Measurements from ENCODE around the gene DNASE1L1.

The DNASE1L1 gene

GRCh38 chrX:154380787-154381186, 28.3 kb downstream of the DNASE1L1 start:
- DNase-seq, result no peak

DNA sequence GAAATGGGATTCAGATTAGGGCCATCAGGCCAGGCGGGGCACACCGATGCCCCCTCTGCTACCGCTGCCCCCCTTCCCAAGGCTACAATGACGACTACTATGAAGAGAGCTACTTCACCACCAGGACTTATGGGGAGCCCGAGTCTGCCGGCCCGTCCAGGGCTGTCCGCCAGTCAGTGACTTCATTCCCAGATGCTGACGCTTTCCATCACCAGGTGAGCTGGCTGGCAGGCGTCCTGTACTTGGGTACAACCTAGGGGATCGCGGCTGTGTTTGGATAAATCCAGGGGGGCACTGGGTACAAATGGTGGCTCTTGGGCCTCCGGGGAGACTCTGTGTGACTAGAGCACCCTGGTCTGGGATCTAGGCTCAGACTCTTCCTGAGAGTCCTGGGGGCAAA, 28.9 kb downstream of the DNASE1L1 start:
- DNase-seq, result no peak

DNA sequence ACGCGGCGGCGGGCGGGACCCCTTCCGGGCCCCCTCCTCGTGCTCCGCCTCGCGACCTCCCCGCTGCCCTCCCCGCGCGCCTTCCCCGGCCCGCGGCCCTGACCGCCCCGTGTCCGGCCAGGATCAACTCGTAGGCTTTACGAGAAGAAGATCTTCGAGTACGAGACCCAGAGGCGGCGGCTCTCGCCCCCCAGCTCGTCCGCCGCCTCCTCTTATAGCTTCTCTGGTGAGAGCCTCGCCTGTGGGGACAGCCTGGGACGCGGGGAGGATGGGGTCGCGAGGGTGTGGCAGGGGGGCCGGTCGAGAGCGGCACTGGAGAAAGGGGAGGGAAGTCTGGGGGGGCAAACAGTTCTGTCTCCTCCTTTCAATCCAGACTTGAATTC, 29.5 kb downstream of the DNASE1L1 start:
- DNase-seq, result no peak

DNA sequence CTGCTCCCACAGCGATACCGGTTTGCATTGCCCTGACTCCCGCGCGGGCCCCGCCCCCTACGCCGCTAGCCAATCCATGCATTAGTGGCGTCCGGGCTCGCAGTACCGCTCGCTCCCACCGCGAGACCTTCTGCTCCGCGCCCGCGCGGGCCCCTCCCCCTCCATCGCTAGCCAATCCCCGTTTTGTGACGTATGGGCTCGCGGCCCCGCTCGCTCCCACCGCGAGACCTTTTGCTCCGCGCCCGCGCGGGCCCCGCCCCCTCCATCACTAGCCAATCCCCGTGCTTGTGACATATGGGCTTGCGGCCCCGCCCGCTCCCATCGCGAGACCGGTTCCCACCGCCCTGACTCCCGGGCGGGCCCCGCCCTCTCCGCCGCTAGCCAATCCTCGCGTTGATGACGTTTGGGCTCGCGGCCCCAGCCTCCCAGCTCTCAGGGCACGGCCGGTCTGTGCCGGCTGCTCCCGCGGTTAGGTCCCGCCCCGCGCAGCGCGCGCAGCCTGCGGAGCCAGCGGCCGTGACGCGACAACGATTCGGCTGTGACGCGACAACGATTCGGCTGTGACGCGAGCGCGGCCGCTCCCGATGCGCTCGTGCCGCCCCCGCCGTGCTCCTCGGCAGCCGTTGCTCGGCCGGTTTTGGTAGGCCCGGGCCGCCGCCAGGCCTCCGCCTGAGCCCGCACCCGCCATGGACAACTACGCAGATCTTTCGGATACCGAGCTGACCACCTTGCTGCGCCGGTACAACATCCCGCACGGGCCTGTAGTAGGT, 30.1 kb downstream of the DNASE1L1 start, which contains the start of gene EMD:
Gene EMD, plus strand, starts transcription at position 497 of the 770 bp plus-strand sequence. Its CDS starts 190 bp downstream, at position 687.
- peak; percentile 95 for DNase-seq

GRCh38 chrX:154378059-154378798, 30.8 kb downstream of the DNASE1L1 start:
- DNase-seq, result peak; percentile 96

GRCh38 chrX:154376774-154377173, 32.3 kb downstream of the DNASE1L1 start:
- no peak for DNase-seq

DNA sequence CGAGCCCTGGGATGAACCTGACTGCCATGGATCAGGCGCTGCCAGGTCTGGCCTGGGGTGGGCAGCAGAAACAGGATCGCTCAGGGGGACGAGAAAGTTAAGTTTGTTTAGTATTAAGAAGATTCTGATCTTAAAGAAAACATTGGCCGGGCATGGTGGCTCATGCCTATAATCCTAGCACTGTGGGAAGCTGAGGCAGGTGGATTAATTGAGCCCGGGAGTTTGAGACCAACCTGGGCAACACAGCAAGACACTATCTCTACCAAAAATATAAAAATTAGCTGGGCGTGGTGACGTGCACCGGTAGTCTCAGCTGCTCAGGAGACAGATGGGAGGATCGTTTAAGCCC, 33.9 kb downstream of the DNASE1L1 start:
- DNase-seq, result no peak

- peak; percentile 57 for DNase-seq
These were observed 34.5 kb downstream of the DNASE1L1 start, which contains the start of gene FLNA for GRCh38 chrX:154374313-154375155. Gene FLNA (minus strand): TSS chrX:154374634. CDS start chrX:154371245, 3,389 bp downstream.

GRCh38 chrX:154373340-154374306, 35.4 kb downstream of the DNASE1L1 start:
- DNase-seq, result peak; percentile 42

- DNase-seq, result peak; percentile 57
These were observed 36.4 kb downstream of the DNASE1L1 start for GRCh38 chrX:154372612-154373022.

DNA sequence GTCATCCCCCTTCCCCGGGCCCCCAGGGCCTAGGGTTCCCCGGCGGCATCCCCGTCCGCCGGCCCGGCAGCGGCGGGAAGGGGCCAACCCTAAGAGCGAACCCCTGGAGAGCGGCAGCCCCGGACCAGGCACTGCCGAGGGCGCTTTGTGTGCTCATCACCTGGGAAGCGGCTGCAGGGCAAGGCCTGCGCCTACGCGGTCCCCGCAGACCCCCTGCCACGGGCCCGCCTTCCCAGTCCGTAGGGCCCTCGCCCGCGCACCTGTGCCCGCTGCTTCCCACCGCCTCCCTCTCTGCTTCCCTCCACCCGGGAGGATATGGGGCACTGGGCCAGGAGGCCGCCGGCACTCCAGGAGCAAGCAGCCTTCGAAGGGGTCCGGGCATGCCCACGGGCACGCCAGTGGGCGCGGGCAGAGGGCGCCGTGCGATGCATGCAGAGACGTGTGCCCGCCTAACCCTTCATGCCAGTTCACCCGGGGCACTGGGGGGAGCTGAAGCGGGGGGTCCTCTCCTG, 37.2 kb downstream of the DNASE1L1 start:
- DNase-seq, result no peak

GRCh38 chrX:154371017-154371788, 37.9 kb downstream of the DNASE1L1 start:
- DNase-seq, result peak; percentile 93

- DNase-seq, result peak; percentile 40
These were observed 38.6 kb downstream of the DNASE1L1 start for GRCh38 chrX:154370300-154371016.

GRCh38 chrX:154369449-154370299, 39.4 kb downstream of the DNASE1L1 start:
- DNase-seq, result peak; percentile 74

- peak; percentile 95 for DNase-seq
These were observed 40.2 kb downstream of the DNASE1L1 start for GRCh38 chrX:154368630-154369448.

GRCh38 chrX:154367474-154368308, 41.4 kb downstream of the DNASE1L1 start:
- no peak for DNase-seq

GRCh38 chrX:154366666-154367055, 42.4 kb downstream of the DNASE1L1 start:
- DNase-seq, result no peak
